HUDEP-2 (cell line): ENCODE results near the gene CUBN.

Experiments
- DNase-seq, 76 experiments: peaks; one replicate each; lab custom pipeline; 2025; ENCODE audit not compliant: unreplicated experiment in 76 of 76; lab: John Stamatoyannopoulos, UW

CUBN gene

GRCh38 chr10:17075533-17076359, 53.9 kb downstream of the CUBN start:
- DNase-seq: no peak

DNA sequence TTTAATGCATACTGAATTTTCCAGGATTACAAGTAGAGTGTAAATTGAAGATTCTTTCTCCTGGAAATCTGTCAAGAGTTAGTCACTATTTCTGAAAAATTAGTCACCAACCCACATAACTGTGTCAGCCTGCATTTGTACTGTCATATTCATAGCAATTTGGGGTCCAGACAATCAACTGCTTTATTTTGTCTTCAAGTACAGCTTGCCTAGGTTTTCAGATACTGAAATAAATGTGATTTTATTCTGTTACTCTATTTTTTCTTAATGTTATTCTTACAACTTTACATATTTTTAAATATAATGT, 55.1 kb downstream of the CUBN start:
- no peak for DNase-seq

DNA sequence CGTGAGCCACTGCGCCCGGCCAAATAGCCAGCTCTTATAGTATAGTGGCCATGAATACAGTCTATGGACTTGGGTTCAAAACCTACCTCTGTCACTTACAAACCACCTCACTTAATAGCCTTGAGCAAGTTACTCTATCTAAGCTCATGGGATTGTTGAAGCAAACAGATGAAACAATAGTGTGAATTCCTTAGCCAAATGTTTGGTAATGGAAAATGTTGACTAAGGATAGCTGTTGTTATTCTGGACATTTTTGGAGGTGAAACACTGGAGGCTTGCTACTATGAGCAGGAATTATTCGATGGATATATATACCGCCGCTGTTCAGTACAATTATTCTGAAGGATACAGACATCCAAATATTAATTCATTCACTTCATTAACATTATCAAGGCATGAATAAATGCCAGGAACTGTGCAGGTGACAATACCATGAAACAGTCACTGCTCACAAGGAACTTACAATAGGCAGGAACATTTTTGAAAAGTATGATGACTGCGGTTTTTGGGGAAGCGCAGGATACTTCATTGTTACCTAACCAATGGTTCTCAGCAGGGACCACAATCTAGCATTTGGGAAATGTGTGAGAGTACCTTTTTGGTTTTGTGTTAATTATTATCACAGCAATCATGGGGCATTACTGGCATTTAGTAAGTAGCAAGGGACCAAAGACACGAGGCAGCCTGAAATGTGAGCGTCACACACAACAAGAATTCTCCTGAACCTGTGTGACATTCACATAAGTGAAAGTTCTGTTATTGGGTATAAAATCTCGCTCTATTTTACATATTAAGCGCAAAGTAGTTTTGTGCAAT, 55.7 kb downstream of the CUBN start:
- DNase-seq: no peak

GRCh38 chr10:17068953-17069352, 60.7 kb downstream of the CUBN start:
- DNase-seq: no peak

- no peak for DNase-seq
Measured at GRCh38 chr10:17067376-17068264, 62.0 kb downstream of the CUBN start.

DNA sequence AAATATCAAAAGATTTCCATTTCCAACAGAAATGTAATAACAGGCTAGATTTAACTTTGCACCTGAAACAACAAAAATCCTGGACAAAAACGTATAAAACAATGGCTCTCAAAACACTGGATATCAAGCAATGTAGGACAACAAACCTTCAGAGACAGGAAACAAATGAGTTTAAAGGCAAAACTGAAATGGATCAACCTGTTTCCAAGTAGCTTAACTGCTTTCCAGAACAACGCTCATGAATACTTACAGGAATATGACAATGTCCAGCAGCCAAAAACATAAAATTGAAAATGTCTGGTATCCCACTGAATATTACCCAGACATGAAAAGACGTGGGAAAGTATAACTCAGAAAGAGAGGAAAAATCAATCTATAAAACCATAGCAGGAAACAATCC, 62.8 kb downstream of the CUBN start:
- no peak for DNase-seq

DNA sequence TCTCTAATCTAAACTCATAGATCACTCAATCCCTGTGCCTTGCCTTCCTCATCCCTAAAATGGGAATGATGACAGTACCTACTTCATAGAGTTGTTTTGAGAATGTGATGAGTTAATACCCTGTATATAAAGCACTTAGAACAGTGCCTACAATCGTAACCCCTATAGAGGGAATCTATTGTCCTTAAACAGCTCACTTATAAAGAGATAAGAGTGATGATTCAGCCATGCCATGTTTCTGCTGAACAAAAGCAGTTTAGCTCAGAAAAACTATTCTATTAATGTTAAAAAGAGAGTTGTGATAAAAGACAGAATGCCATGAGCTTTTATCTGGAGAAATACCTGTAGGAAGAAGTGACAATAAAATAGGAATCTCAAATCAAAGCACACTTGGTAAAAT, 63.6 kb downstream of the CUBN start:
- no peak for DNase-seq

DNA sequence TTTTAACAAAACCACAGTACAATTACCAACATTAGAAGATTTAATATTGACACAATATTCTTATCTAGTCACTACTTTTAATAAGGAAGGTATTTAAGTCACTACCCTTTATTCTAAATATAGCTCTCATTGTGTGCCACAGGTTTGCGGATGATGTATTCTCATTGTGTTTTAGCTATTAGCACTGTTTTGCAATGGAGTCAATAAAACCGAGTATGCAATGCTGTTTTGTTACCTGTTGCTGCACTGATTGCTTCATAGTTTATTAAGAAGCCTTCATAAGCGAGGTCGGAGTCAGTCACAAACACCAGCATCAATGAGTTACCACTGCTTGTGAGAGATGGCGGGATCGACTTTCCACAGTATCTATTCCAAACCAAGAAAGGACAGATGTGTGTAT, 64.3 kb downstream of the CUBN start:
- no peak for DNase-seq

DNA sequence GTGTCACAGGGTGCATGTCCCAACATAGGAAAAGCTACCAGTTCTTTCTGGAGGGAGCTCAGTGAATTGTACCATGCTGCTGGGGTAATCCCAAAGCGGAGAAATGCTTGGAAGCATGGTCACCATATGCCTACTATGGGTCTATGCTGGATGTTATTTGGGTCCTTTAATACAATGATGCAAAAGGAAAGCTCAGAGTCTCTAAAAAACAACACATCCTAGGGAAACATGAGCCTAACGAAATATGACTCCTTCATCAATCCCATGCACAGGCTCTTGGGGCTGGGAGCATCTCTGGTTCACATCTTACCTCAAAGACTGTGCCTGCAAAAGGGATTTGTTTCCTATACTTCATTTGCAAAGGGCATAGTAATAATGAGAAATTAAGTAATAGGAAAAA, 65.2 kb downstream of the CUBN start:
- DNase-seq: no peak

GRCh38 chr10:17062955-17063484, 66.6 kb downstream of the CUBN start:
- DNase-seq: no peak

DNA sequence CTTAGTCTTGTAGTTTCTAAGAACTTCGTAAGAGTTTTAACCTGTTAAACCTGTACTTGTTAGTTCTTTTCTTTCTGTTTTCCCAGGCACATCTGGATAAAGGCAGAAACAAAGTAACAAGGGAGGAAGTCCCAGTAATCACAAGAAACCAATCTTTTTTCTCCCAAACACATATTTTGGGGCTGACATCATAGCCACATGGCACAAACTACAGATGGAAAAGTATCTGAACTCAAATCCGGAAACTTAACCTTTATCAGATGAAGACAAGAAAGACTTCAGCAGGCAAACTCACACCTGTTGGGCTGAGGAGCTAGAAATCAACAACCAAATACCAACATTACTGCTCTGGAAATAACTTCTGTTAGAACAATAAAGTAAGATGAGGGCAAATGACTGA, 67.1 kb downstream of the CUBN start:
- no peak for DNase-seq

- DNase-seq: no peak
Measured at GRCh38 chr10:17062009-17062408, 67.6 kb downstream of the CUBN start.

DNA sequence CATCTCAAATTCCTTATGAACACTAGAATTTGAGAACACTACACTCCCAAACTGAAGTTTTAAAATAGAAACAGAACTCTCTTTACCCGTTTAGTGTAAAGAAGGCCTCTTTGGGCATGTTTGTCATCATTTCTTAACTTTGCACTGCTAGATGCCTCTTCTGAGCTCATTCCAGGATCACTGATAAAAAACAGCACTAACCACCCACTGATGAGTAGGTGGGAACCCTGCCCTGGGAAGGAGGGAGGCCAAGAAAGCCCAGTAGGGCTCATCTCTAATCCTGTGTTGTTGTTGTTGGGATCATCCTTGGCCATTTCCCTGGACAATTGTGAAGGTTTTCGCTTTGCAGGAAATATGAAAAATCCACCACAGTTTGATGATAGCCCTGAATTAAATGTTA, 68.2 kb downstream of the CUBN start:
- DNase-seq: no peak

DNA sequence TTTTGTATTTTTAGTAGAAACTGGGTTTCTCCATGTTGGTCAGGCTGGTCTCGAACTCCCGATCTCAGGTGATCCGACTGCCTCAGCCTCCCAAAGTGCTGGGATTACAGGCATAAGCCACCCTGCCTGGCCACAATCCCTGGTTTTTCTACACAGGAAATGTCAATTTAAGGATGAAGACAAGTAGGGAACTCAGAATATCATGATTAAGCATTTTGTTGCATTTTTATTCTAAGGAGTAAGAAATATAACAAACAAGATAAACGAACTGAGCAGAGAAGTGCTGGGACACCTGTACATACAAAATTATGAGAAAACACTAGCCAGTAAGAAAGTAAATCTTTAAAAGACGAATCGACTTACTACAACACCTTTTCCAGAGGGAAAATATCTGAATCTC, 69.3 kb downstream of the CUBN start:
- no peak for DNase-seq

DNA sequence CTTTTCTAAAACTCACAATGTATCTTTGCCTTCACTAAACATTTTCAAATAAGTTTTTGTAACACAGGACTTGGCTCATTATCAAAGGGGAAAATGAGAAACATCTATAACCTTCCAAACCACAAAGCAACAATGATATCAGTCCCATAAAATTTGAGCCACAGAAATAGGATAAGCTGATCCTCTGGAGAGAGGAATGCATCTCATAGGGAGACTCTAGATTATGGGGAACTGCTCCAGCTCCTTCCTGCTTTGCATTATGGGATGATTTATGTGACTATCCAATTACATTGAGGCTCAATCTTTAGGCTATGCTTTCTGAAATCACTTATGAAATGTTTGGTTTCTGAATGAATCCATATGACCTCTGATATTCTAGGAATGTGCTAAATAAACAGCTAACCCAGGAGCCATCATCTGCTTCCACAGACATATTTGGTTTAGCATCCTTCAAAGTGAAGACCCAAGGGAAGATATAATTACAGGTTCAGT, 70.4 kb downstream of the CUBN start:
- no peak for DNase-seq

- no peak for DNase-seq
Measured at GRCh38 chr10:17058093-17058492, 71.5 kb downstream of the CUBN start.

DNA sequence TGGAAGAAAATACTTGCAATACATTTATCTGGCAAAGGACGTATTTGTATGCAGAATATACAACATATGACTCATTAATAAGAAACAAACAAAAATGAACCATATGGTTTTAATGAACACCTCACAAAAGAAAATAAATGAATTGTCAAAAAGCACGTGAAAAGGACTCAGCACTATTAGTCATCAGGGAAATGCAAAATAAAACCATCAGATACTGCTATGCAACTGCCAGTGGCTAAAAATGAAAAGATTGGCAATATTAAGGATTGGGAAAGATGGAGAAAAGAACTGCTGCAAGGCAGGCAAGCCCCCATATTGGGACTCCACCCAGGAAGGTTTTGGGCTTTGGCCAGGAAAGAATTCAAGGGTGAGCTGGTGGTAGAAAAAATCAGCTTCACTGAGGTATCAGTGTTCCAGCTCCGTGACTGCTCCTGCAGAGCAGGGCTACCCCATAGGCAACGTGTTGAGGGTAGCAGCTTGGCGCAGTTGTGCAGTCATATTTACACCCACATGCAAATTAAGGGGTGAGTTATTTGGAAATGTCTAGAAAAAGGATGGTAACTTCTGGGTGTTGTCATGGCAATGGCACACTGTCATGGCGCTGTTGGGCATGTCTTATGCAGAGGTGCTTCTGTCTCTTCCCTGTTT, 72.7 kb downstream of the CUBN start:
- DNase-seq: no peak

- DNase-seq: no peak
Measured at GRCh38 chr10:17053513-17053912, 76.1 kb downstream of the CUBN start.

DNA sequence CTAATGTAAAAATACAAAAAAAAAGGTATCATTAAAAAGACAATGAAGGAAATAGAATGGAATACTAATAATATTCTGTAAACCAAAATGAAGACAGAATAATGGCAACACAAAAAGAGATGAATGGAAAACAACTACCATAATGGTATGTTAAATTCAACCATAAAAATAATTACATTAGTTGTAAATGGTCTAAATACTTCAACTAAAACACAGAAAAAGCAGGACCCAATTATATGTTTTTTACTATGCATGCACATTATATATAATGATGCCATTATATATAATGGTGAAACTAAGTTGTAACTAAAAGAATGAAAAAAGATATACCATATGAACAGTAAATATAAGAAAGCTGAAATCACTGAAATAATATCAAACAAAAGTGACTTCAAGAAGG, 76.5 kb downstream of the CUBN start:
- no peak for DNase-seq

DNA sequence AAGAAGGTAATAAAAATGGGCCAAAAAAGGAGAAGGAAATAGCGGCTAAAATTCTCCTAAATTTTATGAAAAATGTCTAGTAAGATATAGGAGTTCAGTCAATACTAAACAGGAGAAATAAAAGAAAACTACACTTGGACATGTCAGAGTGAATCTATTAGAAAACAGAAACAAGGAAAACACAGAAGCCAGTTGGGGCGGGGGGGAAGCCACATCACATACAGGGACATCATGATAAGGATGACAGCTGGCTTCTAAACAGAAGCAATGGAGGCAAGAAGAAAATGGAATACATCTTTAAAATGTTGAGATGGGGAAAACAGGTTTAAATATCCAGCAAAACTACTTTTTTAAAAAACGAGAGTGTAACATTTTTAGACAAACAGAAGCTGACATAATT, 77.8 kb downstream of the CUBN start:
- DNase-seq: no peak
